Mesothelial cell of epicardium (in vitro differentiated cells): ENCODE measurements around the gene NPB. TPM values are rescaled to one million over a fixed set of nuclear protein-coding genes. Genes with fewer than 3 reads are reported as not detected.

Experiments used
- DNase-seq, 2 experiments: peaks; one replicate each; pipeline ENCODE4 v3.0.0; 2021; ENCODE audit warnings: low spot score in 2 of 2; ENCODE audit not compliant: unreplicated experiment in 2 of 2
- H3K27ac Mint-ChIP-seq: 2 replicates; pipeline ENCODE4 v1.8.0; 2021; ENCODE audit warnings: mixed read lengths
- H3K27me3 Mint-ChIP-seq: 2 replicates; pipeline ENCODE4 v1.8.0; 2021; ENCODE audit warnings: low read depth, mixed read lengths
- H3K36me3 Mint-ChIP-seq: 2 replicates; pipeline ENCODE4 v1.8.0; 2021; ENCODE audit warnings: mixed read lengths
- H3K4me1 Mint-ChIP-seq: 2 replicates; pipeline ENCODE4 v1.8.0; 2021; ENCODE audit warnings: mixed read lengths
- H3K4me3 Mint-ChIP-seq: 2 replicates; pipeline ENCODE4 v1.8.0; 2021; ENCODE audit warnings: mild to moderate bottlenecking, moderate library complexity, mixed read lengths
- H3K9me3 Mint-ChIP-seq: 2 replicates; pipeline ENCODE4 v1.8.0; 2021; ENCODE audit warnings: mixed read lengths
- total RNA-seq: library from RNA; stranded (reverse); gene quantifications from 3 replicates; pipeline ENCODE4 v1.2.1, GENCODE V29; 2021
- TF ChIP-seq, protein P1 (sequence below): fragments of 200-600 bp; sonication (generic); IDR thresholded peaks from one replicate; pipeline ENCODE4 v1.5.0; 2021; ENCODE audit warnings: antibody characterized with exemption; ENCODE audit not compliant: unreplicated experiment

The NPB gene
- total RNA-seq, 1 donor from 2014 or later: 1.7 TPM

DNA sequence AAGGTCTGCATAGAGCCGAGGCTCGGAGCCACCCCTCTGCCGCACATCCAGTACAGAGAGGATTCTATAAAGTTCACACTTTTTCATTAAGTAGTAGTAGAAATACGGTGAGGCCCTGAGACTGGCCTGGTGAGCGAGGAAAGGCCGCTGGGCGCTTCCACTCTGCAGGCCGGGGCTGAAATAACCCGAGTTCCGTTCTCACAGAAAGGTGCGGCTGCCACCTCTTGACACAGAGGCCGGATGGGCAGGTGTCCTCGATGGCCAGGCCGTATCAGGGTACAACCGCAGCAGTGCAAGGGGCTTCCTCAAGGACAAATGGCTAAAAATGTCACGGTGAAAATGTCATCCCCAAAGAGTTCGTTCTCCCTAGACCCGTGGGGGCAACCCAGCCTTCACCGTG is 9.9 kb downstream of the NPB start:
- Mint-ChIP-seq H3K27me3 (no peaks in the 10 kb centered on the region), H3K4me3 (peak overlapping the region; percentile 56), H3K4me1 (peaks cover 6% of the 10 kb centered on the region), H3K9me3 (no peaks in the 10 kb centered on the region), H3K36me3 (peaks cover 11% of the 10 kb centered on the region), H3K27ac (no peak overlapping the region)
- no peak for DNase-seq
- TF ChIP-seq, protein P1, sequence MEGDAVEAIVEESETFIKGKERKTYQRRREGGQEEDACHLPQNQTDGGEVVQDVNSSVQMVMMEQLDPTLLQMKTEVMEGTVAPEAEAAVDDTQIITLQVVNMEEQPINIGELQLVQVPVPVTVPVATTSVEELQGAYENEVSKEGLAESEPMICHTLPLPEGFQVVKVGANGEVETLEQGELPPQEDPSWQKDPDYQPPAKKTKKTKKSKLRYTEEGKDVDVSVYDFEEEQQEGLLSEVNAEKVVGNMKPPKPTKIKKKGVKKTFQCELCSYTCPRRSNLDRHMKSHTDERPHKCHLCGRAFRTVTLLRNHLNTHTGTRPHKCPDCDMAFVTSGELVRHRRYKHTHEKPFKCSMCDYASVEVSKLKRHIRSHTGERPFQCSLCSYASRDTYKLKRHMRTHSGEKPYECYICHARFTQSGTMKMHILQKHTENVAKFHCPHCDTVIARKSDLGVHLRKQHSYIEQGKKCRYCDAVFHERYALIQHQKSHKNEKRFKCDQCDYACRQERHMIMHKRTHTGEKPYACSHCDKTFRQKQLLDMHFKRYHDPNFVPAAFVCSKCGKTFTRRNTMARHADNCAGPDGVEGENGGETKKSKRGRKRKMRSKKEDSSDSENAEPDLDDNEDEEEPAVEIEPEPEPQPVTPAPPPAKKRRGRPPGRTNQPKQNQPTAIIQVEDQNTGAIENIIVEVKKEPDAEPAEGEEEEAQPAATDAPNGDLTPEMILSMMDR: no peak

DNA sequence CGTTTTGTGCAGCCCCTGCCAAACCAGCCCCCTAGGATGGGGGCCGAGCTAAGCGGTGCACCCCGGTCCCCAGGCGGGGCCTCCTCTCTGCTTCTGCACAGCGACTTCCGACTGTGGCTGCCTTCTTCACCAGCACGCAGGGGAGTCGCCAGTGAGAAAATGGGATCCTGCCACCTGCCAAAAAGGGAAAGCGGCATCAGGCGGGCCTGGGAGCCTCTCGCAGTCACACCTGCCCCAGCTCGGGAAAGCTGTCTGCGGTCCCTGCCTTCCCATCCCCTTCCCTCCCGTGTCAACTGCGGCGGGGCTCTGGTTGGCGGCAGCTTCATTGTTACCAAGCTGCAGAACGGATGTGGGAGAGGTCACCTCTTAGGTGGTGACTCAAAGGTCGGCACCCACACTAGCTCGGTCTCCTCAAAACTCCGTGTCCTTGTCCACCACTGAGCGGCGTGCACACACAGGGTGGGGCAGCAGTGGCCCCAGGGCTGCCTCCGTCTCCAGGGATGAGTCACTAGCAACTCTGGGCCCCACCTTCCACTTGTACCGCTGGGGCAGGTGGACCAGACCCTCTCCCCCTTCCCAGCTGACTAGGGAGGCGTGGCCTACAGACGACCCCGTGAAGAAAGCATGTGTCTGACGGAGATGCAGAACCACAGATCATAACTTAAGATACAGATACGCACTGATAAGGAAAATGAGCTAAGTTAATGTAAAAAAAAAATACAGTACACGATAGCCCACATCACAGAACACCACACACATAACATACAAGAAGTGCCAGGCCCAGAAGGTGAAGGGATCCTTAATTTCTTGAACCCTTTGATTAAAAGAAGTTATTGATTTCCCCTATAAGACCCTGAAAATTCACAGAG is 10.6 kb downstream of the NPB start:
- H3K4me3 Mint-ChIP-seq: no peak overlapping the region
- peaks cover 11% of the 10 kb centered on the region for H3K4me1 Mint-ChIP-seq
- H3K36me3 Mint-ChIP-seq: peaks cover 11% of the 10 kb centered on the region
- no peak for DNase-seq
- no peaks in the 10 kb centered on the region for H3K9me3 Mint-ChIP-seq
- TF ChIP-seq, protein P1: no peak
- H3K27me3 Mint-ChIP-seq: no peaks in the 10 kb centered on the region
- H3K27ac Mint-ChIP-seq: no peak overlapping the region

DNA sequence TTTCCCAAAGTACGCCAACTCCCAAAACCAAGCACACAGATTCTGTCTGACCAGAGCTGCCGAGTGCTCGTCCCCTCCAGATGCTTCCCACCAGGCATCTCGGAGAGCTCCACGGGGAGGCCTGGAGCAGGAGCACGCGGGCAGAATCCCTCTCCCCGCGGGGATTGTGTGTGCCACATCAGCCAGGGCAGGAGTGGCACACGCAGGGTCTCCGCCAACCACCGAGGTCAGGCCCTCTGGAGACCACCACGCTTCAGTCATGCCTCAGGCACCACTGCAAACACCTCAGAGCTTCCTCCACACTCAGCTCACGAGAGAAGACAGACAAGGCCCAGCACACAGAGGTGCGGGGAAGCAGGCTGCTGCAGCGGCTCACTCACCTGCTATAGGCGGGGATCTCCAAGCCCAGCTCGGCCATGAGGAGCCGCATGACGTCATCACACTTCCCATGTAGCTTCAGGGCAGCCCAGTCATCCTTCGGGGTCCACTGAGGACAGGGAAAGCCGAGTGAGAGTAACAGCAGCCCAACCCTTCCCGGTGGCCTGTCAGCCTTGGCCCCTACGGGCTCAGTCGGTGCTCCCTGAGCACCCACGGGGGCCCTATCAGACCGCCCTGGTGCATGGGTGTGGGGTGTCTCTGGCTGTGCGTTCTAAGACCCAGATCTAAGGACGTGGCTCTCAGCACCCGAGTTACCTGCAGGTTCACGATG is 11.5 kb downstream of the NPB start:
- Mint-ChIP-seq H3K36me3 (peaks cover 11% of the 10 kb centered on the region), H3K4me3 (no peak overlapping the region), H3K27me3 (no peaks in the 10 kb centered on the region), H3K27ac (no peak overlapping the region), H3K4me1 (peaks cover 11% of the 10 kb centered on the region), H3K9me3 (no peaks in the 10 kb centered on the region)
- no peak for DNase-seq
- TF ChIP-seq, protein P1: no peak

DNA sequence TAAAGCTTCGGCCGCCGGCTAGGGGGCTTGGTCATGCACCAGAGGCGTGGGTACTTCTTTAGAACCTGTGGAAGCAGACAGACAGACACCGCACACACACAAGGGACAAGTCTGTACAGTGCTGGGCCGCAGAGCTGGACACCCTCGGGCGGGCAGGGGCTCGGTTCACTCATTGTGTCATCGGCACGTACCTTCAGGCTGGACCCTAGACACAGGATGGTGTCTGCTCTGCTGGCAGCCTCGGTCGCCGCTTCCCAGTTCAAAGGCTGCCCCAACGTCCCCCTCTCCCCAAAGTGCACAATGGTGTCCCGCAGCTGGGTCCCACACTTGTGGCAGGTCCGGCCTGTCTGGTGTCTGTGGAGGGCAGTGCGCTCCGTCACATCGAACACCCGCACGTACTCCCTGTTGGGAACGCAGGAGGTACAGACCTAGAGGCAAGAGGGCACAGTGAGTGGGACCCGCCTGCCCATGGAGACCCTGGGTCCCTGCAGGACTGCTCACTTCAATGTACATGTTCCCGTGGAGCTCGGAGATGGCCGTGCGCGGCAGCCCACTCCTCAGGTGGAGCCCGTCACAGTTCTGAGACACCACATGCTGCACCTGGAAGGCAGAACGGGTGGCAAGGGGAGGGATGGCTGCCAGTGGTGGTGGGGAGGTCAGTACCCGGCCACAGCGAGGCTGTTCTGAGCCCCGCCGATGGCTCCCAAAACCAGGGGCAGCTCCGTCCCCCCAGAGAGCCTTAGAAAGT is 12.2 kb downstream of the NPB start:
- Mint-ChIP-seq H3K9me3 (no peaks in the 10 kb centered on the region), H3K27ac (no peak overlapping the region), H3K4me3 (no peak overlapping the region), H3K4me1 (peaks cover 11% of the 10 kb centered on the region), H3K36me3 (peaks cover 11% of the 10 kb centered on the region), H3K27me3 (no peaks in the 10 kb centered on the region)
- no peak for DNase-seq
- TF ChIP-seq, protein P1: no peak

DNA sequence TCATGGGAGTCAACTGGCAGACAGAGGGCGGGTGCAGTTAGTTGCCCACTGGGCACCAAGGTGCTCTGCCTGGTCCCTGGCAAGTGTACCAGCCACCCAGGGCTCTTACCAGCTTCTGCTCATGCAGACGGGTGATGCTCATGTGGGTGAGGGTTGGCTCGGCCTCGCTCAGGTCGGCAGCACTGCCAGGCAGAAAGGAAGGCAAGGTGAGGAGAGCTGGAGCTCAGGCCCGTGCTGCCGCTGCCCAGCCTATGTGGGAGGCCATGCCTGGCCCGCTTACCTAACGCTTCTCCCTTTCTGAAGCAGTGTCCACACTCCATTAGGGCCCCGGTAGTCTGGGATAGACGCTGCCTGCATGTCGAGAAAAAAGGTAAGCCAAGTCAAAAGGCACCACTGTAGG is 13.3 kb downstream of the NPB start:
- TF ChIP-seq, protein P1: no peak
- Mint-ChIP-seq H3K9me3 (no peaks in the 10 kb centered on the region), H3K4me3 (no peak overlapping the region), H3K4me1 (peaks cover 11% of the 10 kb centered on the region), H3K27me3 (no peaks in the 10 kb centered on the region), H3K36me3 (peaks cover 11% of the 10 kb centered on the region), H3K27ac (no peak overlapping the region)
- DNase-seq: no peak
